Measurements from ENCODE around the gene GLUD2. TPM values are rescaled to one million over a fixed set of nuclear protein-coding genes. Genes with fewer than 3 reads are reported as not detected.

The GLUD2 gene
- total and polyA plus RNA-seq, 9 of the 15 experiments (the other 6 are each of a cell fraction or from before 2014, with no cell fraction given), result 1.5 to 9.6 (median 7.1) TPM

DNA sequence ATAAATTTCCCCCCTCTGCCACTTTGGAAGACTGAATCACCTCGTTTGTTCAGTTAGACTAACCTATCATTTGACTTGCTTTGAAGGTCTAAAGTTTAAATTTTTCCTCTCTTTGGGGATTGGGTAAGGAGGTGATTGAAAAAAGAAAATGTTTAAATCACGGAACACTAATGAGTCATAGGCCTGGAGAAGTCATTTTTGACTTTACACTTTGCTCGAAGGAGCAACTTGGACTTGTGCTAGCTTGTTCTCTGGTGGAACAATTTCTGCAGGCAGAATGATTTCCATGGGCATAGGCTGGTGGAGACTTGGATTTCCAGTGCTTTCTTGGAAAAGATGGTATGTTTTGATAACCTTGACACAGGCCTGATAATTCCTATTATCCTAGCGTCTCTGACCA, 10.5 kb upstream of the GLUD2 start (continued):
- TF ChIP-seq, protein P1, sequence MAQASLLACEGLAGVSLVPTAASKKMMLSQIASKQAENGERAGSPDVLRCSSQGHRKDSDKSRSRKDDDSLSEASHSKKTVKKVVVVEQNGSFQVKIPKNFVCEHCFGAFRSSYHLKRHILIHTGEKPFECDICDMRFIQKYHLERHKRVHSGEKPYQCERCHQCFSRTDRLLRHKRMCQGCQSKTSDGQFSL (CRISPR knock-in tag; IDR thresholded peaks at IDR 0.05), result no peak
- TF ChIP-seq, protein P1 (tag; IDR thresholded peaks at IDR 0.05), result no peak

DNA sequence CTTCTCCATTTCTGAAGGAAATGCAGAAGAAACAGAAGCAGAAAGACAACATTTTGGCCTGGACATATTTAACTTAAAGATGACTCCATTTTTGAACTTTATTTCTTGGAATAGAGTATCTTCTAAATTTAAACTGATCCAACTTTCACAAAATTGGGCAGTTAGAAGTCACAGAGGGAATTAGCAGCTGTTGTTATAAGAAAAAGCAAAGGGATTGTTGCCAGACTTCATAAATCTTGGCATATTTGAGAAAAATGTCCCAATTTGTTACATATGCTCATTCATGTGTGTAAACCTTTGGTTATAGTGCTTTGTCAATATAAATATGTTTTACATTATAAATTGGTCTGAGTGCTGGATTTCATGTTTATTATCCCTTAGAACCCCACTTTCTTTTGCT, 3.4 kb downstream of the GLUD2 start:
- H3K4me3 ChIP-seq, result no peak overlapping the region
- in situ Hi-C loops (cut with MboI) (no loop called here), intact Hi-C loops (cut with micrococcal nuclease) (no loop called here)
- H4K20me1 ChIP-seq (replicated peaks; ENCODE audit: control insufficient read depth, insufficient read depth, low read length), result no peaks in the 10 kb centered on the region
- H2AFZ ChIP-seq (ENCODE audit: low read depth, low read length), result no peak overlapping the region
- H3K9ac ChIP-seq (ENCODE audit: insufficient read depth in 1 of 2, low read depth in 2 of 2, low read length in 2 of 2), result no peak overlapping the region
- no peak for TF ChIP-seq TSC22D4 (tag; IDR thresholded peaks at IDR 0.05)
- no peak for TF ChIP-seq STAT5A (IDR thresholded peaks at IDR 0.05; ENCODE audit: borderline replicate concordance, low read length)
- no peak for TF ChIP-seq KHSRP (IDR thresholded peaks at IDR 0.05)
- TF ChIP-seq, protein P2, sequence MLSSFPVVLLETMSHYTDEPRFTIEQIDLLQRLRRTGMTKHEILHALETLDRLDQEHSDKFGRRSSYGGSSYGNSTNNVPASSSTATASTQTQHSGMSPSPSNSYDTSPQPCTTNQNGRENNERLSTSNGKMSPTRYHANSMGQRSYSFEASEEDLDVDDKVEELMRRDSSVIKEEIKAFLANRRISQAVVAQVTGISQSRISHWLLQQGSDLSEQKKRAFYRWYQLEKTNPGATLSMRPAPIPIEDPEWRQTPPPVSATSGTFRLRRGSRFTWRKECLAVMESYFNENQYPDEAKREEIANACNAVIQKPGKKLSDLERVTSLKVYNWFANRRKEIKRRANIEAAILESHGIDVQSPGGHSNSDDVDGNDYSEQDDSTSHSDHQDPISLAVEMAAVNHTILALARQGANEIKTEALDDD (IDR thresholded peaks at IDR 0.05), result no peak
- TF ChIP-seq COPS2 (conservative IDR thresholded peaks at IDR 0.05), result no peak
- H3K9me1 ChIP-seq (ENCODE audit: control insufficient read depth, insufficient read depth, low read length), result no peaks in the 10 kb centered on the region
- peaks cover 11% of the 10 kb centered on the region; the same call in 2 of the 3 replicates for H3K79me2 ChIP-seq (ENCODE audit: control insufficient read depth, insufficient read depth, low read length)
- FAIRE-seq (no peak), DNase-seq (ENCODE audit: extremely low read depth in 1 of 4, low spot score in 3 of 4) (no peak), ATAC-seq (no peak)
- no peaks in the 10 kb centered on the region for H3K9me3 ChIP-seq (replicated peaks; ENCODE audit: control insufficient read depth, insufficient read depth, low read depth, low read length)
- H3K36me3 ChIP-seq (ENCODE audit: control insufficient read depth, insufficient read depth, low read length), result no peaks in the 10 kb centered on the region
- no TSS peak for BruUV-seq (replicated peaks)
- H3K4me1 ChIP-seq (replicated peaks in 1 of 2; ENCODE audit: control insufficient read depth in 2 of 2, insufficient read depth in 2 of 2, low read length in 2 of 2), result peaks cover 3 to 9% of the 10 kb centered on the region in 2 experiments; a peak in 4 of 5 replicates
- no peaks in the 10 kb centered on the region for H3K27me3 ChIP-seq (ENCODE audit: control insufficient read depth in 2 of 2, insufficient read depth in 2 of 2, low read length in 2 of 2)
- H3K4me2 ChIP-seq (ENCODE audit: insufficient read depth, low read length), result no peak overlapping the region
- ChIA-PET CTCF (ENCODE audit: low intra/inter-chr PET ratio) (no interaction called here), POLR2A (no interaction called here)
- H3K27ac ChIP-seq (ENCODE audit: extremely low read depth, low read depth, low read length), result no peak overlapping the region

Data from K562 (cell line).